Loucy (cell line): ENCODE results near the gene USP11.

ENCODE experiments used
- H2AFZ ChIP-seq: fragments of 200-600 bp; sonication (generic); 2 replicates; pipeline ENCODE4 v1.6.0; 2016; ENCODE audit warnings: antibody characterized with exemption, mild to moderate bottlenecking, low read length, moderate library complexity
- H3F3A ChIP-seq: fragments of 200-600 bp; 2 replicates; pipeline ENCODE4 v1.6.0; 2016; ENCODE audit warnings: antibody characterized with exemption, low read depth, mild to moderate bottlenecking
- H3K27me3 ChIP-seq: fragments of 200-600 bp; sonication (generic); 2 replicates; pipeline ENCODE4 v1.6.1; 2014; ENCODE audit warnings: low read length, mild to moderate bottlenecking; ENCODE audit not compliant: insufficient read depth, poor library complexity, severe bottlenecking
- H3K36me3 ChIP-seq: fragments of 200-600 bp; sonication (generic); 2 replicates; pipeline ENCODE4 v1.6.1; 2016; ENCODE audit warnings: low read length; ENCODE audit not compliant: insufficient read depth
- H3K4me1 ChIP-seq: fragments of 200-600 bp; sonication (generic); 2 replicates; pipeline ENCODE4 v1.5.1; 2014; ENCODE audit warnings: low read length, mild to moderate bottlenecking; ENCODE audit not compliant: insufficient read depth, poor library complexity, severe bottlenecking
- H3K4me2 ChIP-seq: fragments of 200-600 bp; sonication (generic); 2 replicates; pipeline ENCODE4 v1.6.0; 2014; ENCODE audit warnings: antibody characterized with exemption, low read length, low read depth, mild to moderate bottlenecking; ENCODE audit not compliant: poor library complexity, severe bottlenecking
- H3K4me3 ChIP-seq: fragments of 200-600 bp; sonication (generic); 2 replicates; pipeline ENCODE4 v1.5.1; 2014; ENCODE audit warnings: low read length, mild to moderate bottlenecking, mixed read lengths; ENCODE audit not compliant: poor library complexity, severe bottlenecking
- H3K79me2 ChIP-seq: fragments of 200-600 bp; sonication (generic); 2 replicates; pipeline ENCODE4 v1.6.1; 2014; ENCODE audit warnings: low read length; ENCODE audit not compliant: insufficient read depth
- H3K9ac ChIP-seq: fragments of 200-600 bp; sonication (generic); 2 replicates; pipeline ENCODE4 v1.6.0; 2014; ENCODE audit warnings: mild to moderate bottlenecking, low read depth, low read length, moderate library complexity; ENCODE audit not compliant: poor library complexity, severe bottlenecking
- H3K9me2 ChIP-seq: fragments of 200-600 bp; sonication (generic); replicated peaks from 2 replicates; pipeline ENCODE4 v1.6.1; 2016; ENCODE audit warnings: low read depth, low read length, mixed read lengths
- H3K9me3 ChIP-seq: fragments of 200-600 bp; sonication (generic); 2 replicates; pipeline ENCODE4 v1.6.1; 2014; ENCODE audit warnings: mild to moderate bottlenecking, antibody characterized with exemption, low read length, low read depth; ENCODE audit not compliant: insufficient read depth
- H4K20me1 ChIP-seq: fragments of 200-600 bp; sonication (generic); 2 replicates; pipeline ENCODE4 v1.6.0; 2014; ENCODE audit warnings: antibody characterized with exemption, low read length, mild to moderate bottlenecking; ENCODE audit not compliant: insufficient read depth, poor library complexity, severe bottlenecking
- CTCF ChIP-seq: fragments of 200-600 bp; sonication (generic); conservative IDR thresholded peaks from 2 replicates; pipeline ENCODE4 v1.5.1; 2014; ENCODE audit warnings: mild to moderate bottlenecking, antibody characterized with exemption, low read length
- EZH2phosphoT487 ChIP-seq: fragments of 200-600 bp; IDR thresholded peaks from 2 replicates; pipeline ENCODE4 v1.6.1; 2018; ENCODE audit warnings: antibody characterized with exemption, mild to moderate bottlenecking, moderate library complexity, borderline replicate concordance

The USP11 gene

GRCh38 chrX:47199286-47199685 lies 33.5 kb upstream of the USP11 start:
- Histone ChIP-seq H2AFZ (no peak overlapping the region), H3K9me3 (no peaks in the 10 kb centered on the region), H4K20me1 (peaks cover 34% of the 10 kb centered on the region), H3K9ac (no peak overlapping the region), H3K9me2 (no peaks in the 10 kb centered on the region), H3K36me3 (peaks cover 53% of the 10 kb centered on the region; the same call in 1 of the 2 replicates), H3K27me3 (no peaks in the 10 kb centered on the region), H3K4me2 (no peak overlapping the region), H3K4me1 (peaks cover 28% of the 10 kb centered on the region), H3F3A (no peaks in the 10 kb centered on the region), H3K4me3 (no peak overlapping the region), H3K79me2 (peaks cover 51% of the 10 kb centered on the region)
- TF ChIP-seq EZH2phosphoT487 (no peak), CTCF (no peak)

- Histone ChIP-seq H3K36me3 (peaks cover 63% of the 10 kb centered on the region; the same call in 1 of the 2 replicates), H3F3A (no peaks in the 10 kb centered on the region), H3K27me3 (no peaks in the 10 kb centered on the region), H4K20me1 (peaks cover 30% of the 10 kb centered on the region), H3K79me2 (peaks cover 38% of the 10 kb centered on the region), H3K9ac (no peak overlapping the region), H2AFZ (no peak overlapping the region), H3K9me2 (no peaks in the 10 kb centered on the region), H3K4me3 (no peak overlapping the region), H3K4me2 (no peak overlapping the region), H3K9me3 (no peaks in the 10 kb centered on the region), H3K4me1 (peaks cover 26% of the 10 kb centered on the region)
- TF ChIP-seq CTCF (no peak), EZH2phosphoT487 (no peak)
Measured at GRCh38 chrX:47200385-47201150, 32.2 kb upstream of the USP11 start.

- Histone ChIP-seq H3K9me3 (no peaks in the 10 kb centered on the region), H2AFZ (no peak overlapping the region), H3K4me1 (peaks cover 18% of the 10 kb centered on the region), H3K4me2 (no peak overlapping the region), H3K4me3 (no peak overlapping the region), H3K9me2 (no peaks in the 10 kb centered on the region), H3K36me3 (peaks cover 71% of the 10 kb centered on the region; the same call in 1 of the 2 replicates), H3K27me3 (no peaks in the 10 kb centered on the region), H4K20me1 (peaks cover 21% of the 10 kb centered on the region), H3K9ac (no peak overlapping the region), H3K79me2 (peaks cover 29% of the 10 kb centered on the region), H3F3A (no peaks in the 10 kb centered on the region)
- TF ChIP-seq EZH2phosphoT487 (no peak), CTCF (no peak)
Measured at GRCh38 chrX:47201345-47201944, 31.4 kb upstream of the USP11 start.
